Body of pancreas (tissue), 4 donors: ENCODE data around the gene TDRD7. TPM values are rescaled to one million over a fixed set of nuclear protein-coding genes. Genes with fewer than 3 reads are reported as not detected.

Experiments used
- ATAC-seq: fragments of 150-250 bp; one replicate; pipeline ENCODE4 v1.9.1; 2016
- DNase-seq, 4 donors: peaks; one replicate each; pipeline ENCODE4 v3.0.0-alpha.2; 2019
- H3K27ac ChIP-seq, 4 donors: fragments of 200-600 bp; sonication (generic); 1 replicate in 3 of 4; 2 replicates in 1 of 4; pipeline versions ENCODE4 v1.5.1 to v1.6.1; 2016 to 2019; ENCODE audit warnings: mild to moderate bottlenecking in 1 of 4, mixed read lengths in 1 of 4, moderate library complexity in 1 of 4
- H3K27me3 ChIP-seq, 2 donors: fragments of 200-600 bp; sonication (generic); one replicate each; pipeline ENCODE4 v1.6.0; 2016; ENCODE audit warnings: mild to moderate bottlenecking in 1 of 2
- H3K36me3 ChIP-seq, 2 donors: fragments of 200-600 bp; sonication (generic); replicated peaks in 1 of 2; 2 replicates each; pipeline ENCODE4 v1.5.1; 2016; ENCODE audit warnings: low read depth in 2 of 2; ENCODE audit not compliant: insufficient read depth in 1 of 2
- H3K4me1 ChIP-seq: fragments of 200-600 bp; sonication (generic); one replicate; pipeline ENCODE4 v1.6.0; 2016
- H3K4me3 ChIP-seq, 2 donors: fragments of 200-600 bp; sonication (generic); 1 replicate in 1 of 2; 2 replicates in 1 of 2; pipeline ENCODE4 v1.5.1; 2016 to 2019
- H3K9me3 ChIP-seq, 3 donors: fragments of 200-600 bp; sonication (generic); 1 replicate in 2 of 3; 2 replicates in 1 of 3; pipeline ENCODE4 v1.5.1; 2016
- CTCF ChIP-seq, 7 experiments: fragments of 450-650 bp in 4 of 7; fragments of 200-600 bp in 3 of 7; sonication (generic) in 3 of 7; IDR thresholded peaks; one replicate each; pipeline ENCODE4 v1.5.1; 2016 to 2019; ENCODE audit warnings: antibody characterized with exemption in 7 of 7
- POLR2A ChIP-seq, 3 donors: fragments of 450-650 bp; IDR thresholded peaks; one replicate each; pipeline ENCODE4 v1.6.1; 2016; ENCODE audit warnings: antibody characterized with exemption in 3 of 3, mild to moderate bottlenecking in 2 of 3
- WGBS, 2 donors: methylation state at CpG; one replicate each; pipeline ENCODE4 v1.1.5; 2017; 5-methylcytosine and 5-hydroxymethylcytosine counted together
- intact Hi-C: fragments of 100-400 bp; cut with DNase I; formaldehyde crosslinking; loops from one replicate; pipeline ENCODE4 v1.15.1; 2023
- total RNA-seq, 2 donors: library from RNA; depleted of rRNA; stranded (reverse); fragments of >200 nt; gene quantifications; one replicate each; pipeline ENCODE4 v1.1.0, GENCODE V29; 2016

The TDRD7 gene
- total RNA-seq, 2 donors from 2014 or later, result 2.3 to 7.5 TPM

GRCh38 chr9:97534961-97535594, 123.2 kb downstream of the TDRD7 start:
- intact Hi-C loops, result no loop called here
- peak overlapping the region; percentile 59 to 73 (median 64) for H3K27ac ChIP-seq
- WGBS, 2 donors, result 92 to 99% methylated on average over 10 of the region's 10 CpGs

GRCh38 chr9:97535771-97536170, 123.9 kb downstream of the TDRD7 start:
- no peak for ATAC-seq

More at GRCh38 chr9:97534961-97535594, 123.2 kb downstream of the TDRD7 start:
- Histone ChIP-seq H3K4me1 (peaks cover 23% of the 10 kb centered on the region), H3K4me3 (no peak overlapping the region), H3K9me3 (no peaks in the 10 kb centered on the region), H3K27me3 (no peaks in the 10 kb centered on the region), H3K36me3 (no peaks in the 10 kb centered on the region)
- DNase-seq, result no peak
- TF ChIP-seq CTCF (IDR thresholded peaks at IDR 0.05) (no peak), POLR2A (IDR thresholded peaks at IDR 0.05) (no peak)
- ATAC-seq, result no peak

DNA sequence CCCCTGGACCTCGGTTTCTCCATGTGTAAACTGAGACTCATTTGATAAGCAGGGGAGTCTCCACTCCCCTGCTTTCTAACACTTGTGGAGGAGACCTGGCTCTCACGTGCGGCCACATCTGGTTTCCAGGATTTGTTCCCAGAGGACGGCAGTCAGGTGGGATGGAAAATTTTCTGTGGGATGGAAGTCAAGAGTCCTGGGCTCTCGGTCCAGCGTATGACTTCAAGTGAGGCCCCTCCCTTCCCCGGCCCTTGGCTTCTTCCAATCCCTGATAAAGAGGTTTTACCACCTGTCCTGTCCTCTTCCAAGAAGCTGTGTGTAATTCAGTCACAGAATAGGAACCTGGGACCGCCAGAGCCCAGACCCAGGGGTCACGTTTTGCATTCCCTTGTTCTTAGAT, 124.6 kb downstream of the TDRD7 start:
- DNase-seq (peak; percentile 61 to 87 (median 82)), ATAC-seq (peak; percentile 85)
- H3K36me3 ChIP-seq, result no peaks in the 10 kb centered on the region
- H3K27ac ChIP-seq, result peak overlapping the region; percentile 59 to 73 (median 64)
- TF ChIP-seq POLR2A (IDR thresholded peaks at IDR 0.05) (no peak), CTCF (IDR thresholded peaks at IDR 0.05) (no peak)
- WGBS, 2 donors, result 33 to 37% methylated on average over 9 of the region's 9 CpGs
- no peaks in the 10 kb centered on the region for H3K27me3 ChIP-seq
- H3K4me1 ChIP-seq, result peaks cover 24% of the 10 kb centered on the region
- no peaks in the 10 kb centered on the region for H3K9me3 ChIP-seq
- intact Hi-C loops, result no loop called here
- H3K4me3 ChIP-seq, result no peak overlapping the region

More at GRCh38 chr9:97535771-97536170, 123.9 kb downstream of the TDRD7 start:
- Histone ChIP-seq H3K4me1 (peaks cover 23% of the 10 kb centered on the region), H3K9me3 (no peaks in the 10 kb centered on the region), H3K27ac (peak overlapping the region; percentile 59 to 73 (median 64)), H3K4me3 (no peak overlapping the region), H3K36me3 (no peaks in the 10 kb centered on the region), H3K27me3 (no peaks in the 10 kb centered on the region)
- no peak for TF ChIP-seq CTCF (IDR thresholded peaks at IDR 0.05)
- TF ChIP-seq POLR2A (IDR thresholded peaks at IDR 0.05), result no peak
- intact Hi-C loops, result no loop called here
- DNase-seq, result peak in 1 of 4 donors; percentile 23
- WGBS, 2 donors, result 62 to 78% methylated on average over 5 of the region's 5 CpGs

DNA sequence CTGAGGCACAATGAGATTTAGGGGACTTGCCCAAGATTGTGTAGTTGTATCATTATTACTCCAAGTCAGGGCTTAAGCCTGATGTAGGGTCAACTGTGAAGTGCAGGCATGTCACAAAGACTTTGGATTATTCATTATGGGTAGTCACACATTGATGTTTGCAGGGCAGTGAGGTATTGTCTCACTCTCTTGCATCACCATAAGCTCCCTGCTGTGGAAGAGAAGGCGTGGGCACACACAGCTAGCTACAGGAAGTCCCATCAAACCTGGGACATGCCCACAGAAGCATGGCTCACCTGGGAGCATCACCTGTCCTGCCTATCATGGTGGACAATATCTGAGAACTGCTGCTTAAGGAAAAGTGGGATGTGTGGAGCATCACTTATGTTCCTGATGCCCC, 131.7 kb downstream of the TDRD7 start:
- 85 to 100% methylated on average over 1 of the region's 1 CpG for WGBS, 2 donors
- DNase-seq (no peak), ATAC-seq (no peak)

More for the DNA sequence above, 131.7 kb downstream of the TDRD7 start:
- H3K27me3 ChIP-seq, result no peaks in the 10 kb centered on the region
- H3K9me3 ChIP-seq, result no peaks in the 10 kb centered on the region
- H3K4me3 ChIP-seq, result no peak overlapping the region
- intact Hi-C loops, result no loop called here
- TF ChIP-seq CTCF (IDR thresholded peaks at IDR 0.05) (no peak), POLR2A (IDR thresholded peaks at IDR 0.05) (no peak)
- no peaks in the 10 kb centered on the region for H3K36me3 ChIP-seq
- H3K4me1 ChIP-seq, result peaks cover 6% of the 10 kb centered on the region
- H3K27ac ChIP-seq, result no peak overlapping the region
